ENCODE results near the gene CALR. TPM values are rescaled to one million over a fixed set of nuclear protein-coding genes. Genes with fewer than 3 reads are reported as not detected.
"Not testable (repeated sequence)": the region's sequence is repeated elsewhere in the genome, so short reads cannot be mapped to it uniquely, and the experiment has no call there.

The CALR gene
- polyA plus RNA-seq, 2 of the 4 experiments (the other 2 are of a cell fraction): 419 to 494 TPM

DNA sequence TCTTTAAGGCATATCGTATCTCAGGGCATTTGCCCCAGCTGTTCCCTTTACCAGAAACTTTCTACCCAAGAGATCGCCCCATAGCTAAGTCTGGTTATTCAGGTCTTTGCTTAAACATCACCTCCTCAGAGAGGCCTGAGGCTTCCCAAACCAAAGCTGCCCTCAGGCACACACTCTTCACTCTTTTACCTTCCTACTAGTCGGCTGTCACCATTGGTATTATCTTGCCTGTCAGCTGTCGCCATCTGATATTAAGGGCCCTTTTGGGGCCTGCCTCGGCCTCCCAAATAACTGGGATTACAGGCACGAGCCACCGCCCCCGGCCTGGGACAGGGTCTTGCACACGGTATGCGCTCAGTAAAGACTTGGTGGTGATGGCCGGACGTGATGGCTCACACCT is 17.6 kb downstream of the CALR start:
- ATAC-seq (no peak), FAIRE-seq (no peak), DNase-seq (ENCODE audit: low read depth in 1 of 2, low spot score in 1 of 2) (no peak)
- H3K4me2 ChIP-seq: peak overlapping the region; percentile 82
- H3K4me3 ChIP-seq: peak overlapping the region; percentile 87
- peak overlapping the region; percentile 98 to 100 for H3K27ac ChIP-seq
- no peaks in the 10 kb centered on the region for H3K9me3 ChIP-seq
- no peak for TF ChIP-seq CHD2 (IDR thresholded peaks at IDR 0.05; ENCODE audit: low read length, partially characterized antibody)
- WGBS (ENCODE audit: missing lambda C conversion rate): 50% methylated on average over 3 of the region's 12 CpGs
- peaks cover 21% of the 10 kb centered on the region; the same call in 2 of the 3 replicates for H3K4me1 ChIP-seq
- ChIA-PET CTCF (interaction anchor here (0.9 to 5.7 kb wide), 3 partner anchors 9 to 139 kb away, joined by 3 to 43 read pairs (median 4); no protein-coding TSS in a partner anchor), POLR2A (no interaction called here)

DNA sequence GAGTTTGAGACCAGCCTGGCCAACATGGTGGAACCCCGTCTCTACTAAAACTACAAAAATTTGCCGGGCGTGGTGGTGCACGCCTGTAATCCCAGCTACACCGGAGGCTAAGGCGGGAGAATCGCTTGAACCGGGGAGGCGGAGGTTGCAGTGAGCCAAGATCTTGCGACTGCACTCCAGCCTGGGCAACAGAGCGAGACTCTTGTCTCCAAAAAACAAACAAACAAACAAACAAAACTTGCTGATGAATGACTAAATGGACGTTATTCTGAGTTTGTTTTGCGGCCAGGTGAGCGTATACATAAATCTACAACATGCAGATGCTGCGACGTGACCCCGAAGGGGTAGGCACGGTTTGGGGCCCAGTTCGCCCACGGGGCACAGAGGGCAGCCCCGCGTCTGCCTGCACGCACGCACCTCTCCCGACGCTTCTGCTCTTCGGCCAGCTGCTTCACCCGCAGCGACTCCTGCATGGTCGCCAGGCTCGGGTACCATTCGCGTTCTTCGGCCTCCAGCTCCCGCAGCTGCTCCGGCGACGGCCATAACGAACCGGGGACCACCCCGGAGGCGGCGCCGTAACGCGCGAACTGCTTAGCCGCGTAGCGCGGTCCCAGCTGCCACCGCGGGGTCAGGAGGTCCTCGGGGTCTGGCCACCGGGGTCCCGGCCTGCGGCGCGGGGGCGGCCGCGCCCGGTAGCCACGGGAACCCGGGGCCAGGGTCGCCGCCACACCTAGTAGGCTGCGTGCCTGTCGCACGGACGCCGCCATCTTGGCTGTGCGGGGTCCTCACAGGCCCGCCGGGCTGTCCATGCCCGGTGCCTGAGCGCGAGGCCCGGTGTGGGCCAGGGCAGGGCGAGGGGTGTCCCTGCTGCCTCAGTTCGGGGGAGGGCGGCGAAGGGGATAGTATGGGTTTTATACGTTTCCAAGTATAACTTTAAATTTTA is 18.3 kb downstream of the CALR start, which contains the start of gene GADD45GIP1:
TSS of gene GADD45GIP1 (minus strand) at position 778 of the 943 bp plus-strand sequence. CDS start at position 767, 11 bp downstream.
- WGBS (ENCODE audit: missing lambda C conversion rate): under 1% methylated on average over 33 of the region's 84 CpGs
- ChIA-PET POLR2A (interaction anchor here (0.7 kb wide), 1 partner anchor 10 kb away, joined by 3 read pairs; no protein-coding TSS in a partner anchor), CTCF (interaction anchor here (0.9 to 5.7 kb wide), 4 partner anchors 8 to 212 kb away, joined by 3 to 43 read pairs (median 4); no protein-coding TSS in a partner anchor)
- ATAC-seq (peak; percentile 92 to 95), DNase-seq (ENCODE audit: low read depth in 1 of 2, low spot score in 1 of 2) (peak; percentile 61 to 83), FAIRE-seq (no peak)
- no peaks in the 10 kb centered on the region for H3K9me3 ChIP-seq
- H3K4me3 ChIP-seq: peak within 1 kb of the TSS; percentile 87
- H3K27ac ChIP-seq: peak within 1 kb of the TSS; percentile 98 to 100
- TF ChIP-seq KDM5A (IDR thresholded peaks at IDR 0.05) (peak; percentile 84), HDAC2 (IDR thresholded peaks at IDR 0.05) (no peak), ESRRA (IDR thresholded peaks at IDR 0.05; ENCODE audit: borderline replicate concordance, low read length) (no peak), JUN (IDR thresholded peaks at IDR 0.05) (peak; percentile 30 to 83; a peak in 4 of 5 replicates), POLR2A (IDR thresholded peaks at IDR 0.05; ENCODE audit: low read length) (peak; percentile 86), BHLHE40 (IDR thresholded peaks at IDR 0.05; ENCODE audit: low read depth, low read length) (no peak), HEYL (CRISPR knock-in tag; IDR thresholded peaks at IDR 0.05) (no peak), PHF8 (IDR thresholded peaks at IDR 0.05; ENCODE audit: borderline replicate concordance, low read depth) (peak; percentile 69; the same call in 1 of the 2 replicates)
- TF ChIP-seq, protein P1, sequence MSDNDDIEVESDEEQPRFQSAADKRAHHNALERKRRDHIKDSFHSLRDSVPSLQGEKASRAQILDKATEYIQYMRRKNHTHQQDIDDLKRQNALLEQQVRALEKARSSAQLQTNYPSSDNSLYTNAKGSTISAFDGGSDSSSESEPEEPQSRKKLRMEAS (IDR thresholded peaks at IDR 0.05): peak; percentile 38; the same call in 1 of the 2 replicates
- TF ChIP-seq, protein P2, sequence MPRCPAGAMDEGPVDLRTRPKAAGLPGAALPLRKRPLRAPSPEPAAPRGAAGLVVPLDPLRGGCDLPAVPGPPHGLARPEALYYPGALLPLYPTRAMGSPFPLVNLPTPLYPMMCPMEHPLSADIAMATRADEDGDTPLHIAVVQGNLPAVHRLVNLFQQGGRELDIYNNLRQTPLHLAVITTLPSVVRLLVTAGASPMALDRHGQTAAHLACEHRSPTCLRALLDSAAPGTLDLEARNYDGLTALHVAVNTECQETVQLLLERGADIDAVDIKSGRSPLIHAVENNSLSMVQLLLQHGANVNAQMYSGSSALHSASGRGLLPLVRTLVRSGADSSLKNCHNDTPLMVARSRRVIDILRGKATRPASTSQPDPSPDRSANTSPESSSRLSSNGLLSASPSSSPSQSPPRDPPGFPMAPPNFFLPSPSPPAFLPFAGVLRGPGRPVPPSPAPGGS (IDR thresholded peaks at IDR 0.05): peak; percentile 73; the same call in 2 of the 3 replicates
- peaks cover 21% of the 10 kb centered on the region; the same call in 2 of the 3 replicates for H3K4me1 ChIP-seq
- peak within 1 kb of the TSS; percentile 82 for H3K4me2 ChIP-seq

DNA sequence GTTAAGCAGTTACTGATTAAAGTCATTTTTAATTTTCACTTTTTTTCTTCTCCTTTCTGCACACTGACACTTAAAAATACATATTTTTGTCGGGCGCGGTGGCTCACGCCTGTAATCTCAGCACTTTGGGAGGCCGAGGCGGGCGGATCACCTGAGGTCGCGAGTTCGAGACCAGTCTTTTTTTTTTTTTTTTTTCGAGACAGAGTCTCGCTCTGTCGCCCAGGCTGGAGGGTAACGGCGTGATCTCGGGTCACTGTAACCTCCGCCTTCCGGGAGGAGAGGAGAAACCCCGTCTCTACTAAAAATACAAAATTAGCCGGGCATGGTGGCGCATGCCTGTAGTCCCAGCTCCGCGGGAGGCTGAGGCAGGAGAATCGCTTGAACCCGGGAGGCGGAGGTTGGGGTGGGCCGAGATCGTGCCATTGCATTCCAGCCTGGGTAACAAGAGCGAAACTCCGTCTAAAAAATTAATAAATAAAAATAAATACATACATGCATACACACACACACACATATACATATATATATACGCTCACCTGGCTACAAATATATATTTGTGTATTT is 19.1 kb downstream of the CALR start:
- DNase-seq (ENCODE audit: low read depth in 1 of 2, low spot score in 1 of 2); H3K9me3 ChIP-seq; FAIRE-seq; POLR2A ChIA-PET: not testable (repeated sequence)
- peaks cover 21% of the 10 kb centered on the region; the same call in 2 of the 3 replicates for H3K4me1 ChIP-seq
- peak overlapping the region; percentile 87 for H3K4me3 ChIP-seq
- ATAC-seq: peak in 1 of 2 experiments; percentile 7; a peak in 3 of 6 replicates
- 31% methylated on average over 27 of the region's 31 CpGs for WGBS (ENCODE audit: missing lambda C conversion rate)
- H3K4me2 ChIP-seq: peak overlapping the region; percentile 82
- TF ChIP-seq CHD4 (IDR thresholded peaks at IDR 0.05; ENCODE audit: borderline replicate concordance): peak; percentile 64; the same call in 1 of the 2 replicates
- 0 out of 2 replicates have a peak, but pooled peaks have one; percentile 51 for TF ChIP-seq KDM1A (IDR thresholded peaks at IDR 0.05; ENCODE audit: low read depth)
- TF ChIP-seq JUN (IDR thresholded peaks at IDR 0.05): 0 out of 5 replicates have a peak, but pooled peaks of 1 of the 2 experiments have one; percentile 7
- peak; percentile 19; the same call in 1 of the 2 replicates for TF ChIP-seq PHF8 (IDR thresholded peaks at IDR 0.05; ENCODE audit: borderline replicate concordance, low read depth)
- peak overlapping the region; percentile 98 to 100 for H3K27ac ChIP-seq
- CTCF ChIA-PET: interaction anchor here (0.9 to 1.6 kb wide), 2 partner anchors 20 to 211 kb away, joined by 3 to 4 read pairs; no protein-coding TSS in a partner anchor

DNA sequence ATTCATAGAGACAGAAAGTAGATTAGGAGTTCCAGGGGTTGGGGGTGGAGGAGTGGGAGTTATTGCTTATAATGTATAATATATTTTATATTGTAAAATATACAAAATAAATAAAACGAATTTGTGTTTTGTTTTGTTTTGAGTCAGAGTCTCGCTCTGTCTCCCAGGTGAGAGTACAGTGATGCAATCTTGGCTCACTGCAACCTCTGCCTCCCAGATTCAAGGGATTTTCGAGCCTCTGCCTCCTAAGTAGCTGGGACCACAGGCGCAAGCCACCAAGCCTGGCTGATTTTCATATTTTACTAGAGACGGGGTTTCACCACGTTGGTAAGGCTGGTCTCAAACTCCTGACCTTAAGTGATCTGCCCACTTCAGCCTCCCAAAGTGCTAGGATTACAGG is 21.1 kb downstream of the CALR start:
- no peak for FAIRE-seq

More for the DNA sequence above, 21.1 kb downstream of the CALR start:
- Histone ChIP-seq H3K4me3 (no peak overlapping the region), H3K9me3 (no peaks in the 10 kb centered on the region), H3K4me1 (peaks cover 14% of the 10 kb centered on the region; the same call in 2 of the 3 replicates), H3K27ac (no peak overlapping the region), H3K4me2 (no peak overlapping the region)
- DNase-seq (ENCODE audit: low read depth in 1 of 2, low spot score in 1 of 2) (no peak), ATAC-seq (no peak)
- 25% methylated on average over 6 of the region's 6 CpGs for WGBS (ENCODE audit: missing lambda C conversion rate)
- CTCF ChIA-PET: interaction anchor here (2.6 kb wide), 1 partner anchor 18 kb away, joined by 13 read pairs; no protein-coding TSS in a partner anchor
- POLR2A ChIA-PET: interaction anchor here (0.6 kb wide), 1 partner anchor 27 kb away, joined by 3 read pairs; no protein-coding TSS in a partner anchor
- no peak for TF ChIP-seq RARB (CRISPR knock-in tag; IDR thresholded peaks at IDR 0.05)
- TF ChIP-seq, protein P1 (IDR thresholded peaks at IDR 0.05): no peak
- TF ChIP-seq HOXB13 (CRISPR knock-in tag; IDR thresholded peaks at IDR 0.05; ENCODE audit: low read depth): no peak
- no peak for TF ChIP-seq FOSB (CRISPR knock-in tag; IDR thresholded peaks at IDR 0.05)
- TF ChIP-seq ZSCAN20 (CRISPR knock-in tag; IDR thresholded peaks at IDR 0.05): no peak
- no peak for TF ChIP-seq MAFK (IDR thresholded peaks at IDR 0.05; ENCODE audit: partially characterized antibody)
- TF ChIP-seq NPAS2 (CRISPR knock-in tag; IDR thresholded peaks at IDR 0.05; ENCODE audit: borderline replicate concordance): no peak
- TF ChIP-seq, protein P3, sequence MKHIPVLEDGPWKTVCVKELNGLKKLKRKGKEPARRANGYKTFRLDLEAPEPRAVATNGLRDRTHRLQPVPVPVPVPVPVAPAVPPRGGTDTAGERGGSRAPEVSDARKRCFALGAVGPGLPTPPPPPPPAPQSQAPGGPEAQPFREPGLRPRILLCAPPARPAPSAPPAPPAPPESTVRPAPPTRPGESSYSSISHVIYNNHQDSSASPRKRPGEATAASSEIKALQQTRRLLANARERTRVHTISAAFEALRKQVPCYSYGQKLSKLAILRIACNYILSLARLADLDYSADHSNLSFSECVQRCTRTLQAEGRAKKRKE (CRISPR knock-in tag; IDR thresholded peaks at IDR 0.05; ENCODE audit: low read depth): no peak
- no peak for TF ChIP-seq KDM1A (IDR thresholded peaks at IDR 0.05; ENCODE audit: low read depth)
- no peak for TF ChIP-seq EHF (CRISPR knock-in tag; IDR thresholded peaks at IDR 0.05)
